ENCODE measurements around the gene INAFM2.

INAFM2 gene

DNA sequence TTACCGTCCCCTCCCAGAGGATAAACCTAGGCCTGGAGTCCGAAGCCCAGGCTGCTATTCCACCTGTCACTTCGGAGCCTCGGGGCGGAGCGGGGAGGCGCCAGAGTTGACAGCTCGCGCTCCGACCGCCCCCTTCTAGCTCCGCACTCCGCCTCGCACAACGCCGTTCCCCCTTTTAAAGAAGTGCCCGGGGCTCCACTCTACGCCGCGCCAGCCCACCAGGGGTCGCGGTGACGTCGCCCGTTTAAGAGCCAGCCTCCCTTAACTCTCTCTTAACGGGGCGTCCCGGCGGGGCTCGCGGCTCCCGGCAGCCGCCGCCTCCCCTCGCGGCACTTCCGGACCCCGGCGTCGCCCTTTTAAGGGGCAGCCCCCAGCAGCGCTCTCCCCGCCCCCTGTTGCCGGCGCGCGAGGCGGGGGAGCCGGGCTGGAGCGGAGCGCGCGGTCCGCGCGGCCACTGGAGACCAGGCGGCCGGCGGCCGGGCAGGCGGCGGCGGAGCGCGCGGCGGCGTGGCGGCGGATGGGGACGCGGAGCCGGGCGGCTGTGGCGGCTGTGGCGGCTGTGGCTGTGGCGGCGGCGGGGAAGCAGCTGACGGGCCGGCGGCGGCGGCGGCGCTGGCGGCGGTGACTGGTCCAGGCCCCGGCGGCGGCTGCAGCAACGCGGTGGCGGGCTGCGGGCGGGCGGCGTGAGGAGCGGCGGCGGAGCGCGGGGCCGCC is at the start of gene INAFM2:
TSS of gene INAFM2 (plus strand) at position 454 of the 714 bp plus-strand sequence. CDS start 364 bp downstream, outside the sequence.
- peak; percentile 76 for DNase-seq

DNA sequence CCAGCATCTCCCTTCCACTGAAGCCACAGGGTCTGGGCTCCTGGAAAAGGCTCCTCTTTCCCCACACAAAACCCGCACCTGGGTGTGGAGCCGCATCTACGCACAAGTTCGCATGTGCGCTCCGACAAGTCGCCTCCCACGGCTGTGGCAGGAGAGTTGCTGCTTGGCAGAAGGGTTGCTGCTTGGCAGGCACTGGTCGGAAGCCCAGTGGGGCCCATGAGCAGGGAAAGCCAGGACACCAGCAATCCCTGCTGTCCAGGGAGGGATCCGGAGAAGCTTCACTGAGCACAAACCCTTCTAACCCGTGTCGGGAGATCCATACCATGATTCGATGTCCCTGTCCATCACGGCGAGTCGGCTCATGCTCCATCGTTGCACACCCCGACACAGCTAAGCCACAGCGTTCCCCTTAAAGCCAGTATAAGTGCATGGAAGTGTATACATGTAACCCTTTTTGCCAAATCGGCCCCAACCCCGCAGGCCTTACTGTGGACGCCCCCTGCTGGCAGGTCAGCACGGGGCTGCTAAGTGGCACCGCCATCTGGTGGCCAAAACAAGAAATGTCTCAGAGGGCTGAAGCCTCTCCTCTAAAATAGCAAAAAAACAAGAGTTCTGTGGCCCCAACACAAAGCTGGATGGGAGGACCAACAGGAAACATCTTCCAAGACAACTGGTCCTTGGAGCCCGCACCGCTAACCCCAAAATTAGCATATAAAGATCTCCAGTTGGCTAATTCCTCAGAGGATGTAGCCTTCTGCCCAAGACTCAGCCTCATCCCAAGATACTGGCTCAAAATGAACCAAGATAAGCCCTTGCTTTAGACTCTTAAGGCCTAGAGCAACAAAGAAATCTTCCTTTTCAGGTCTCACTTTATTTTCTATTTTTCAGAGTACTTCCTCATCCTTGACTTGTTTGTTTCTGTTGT is 48.9 kb upstream of the INAFM2 start:
- no peak for DNase-seq

DNA sequence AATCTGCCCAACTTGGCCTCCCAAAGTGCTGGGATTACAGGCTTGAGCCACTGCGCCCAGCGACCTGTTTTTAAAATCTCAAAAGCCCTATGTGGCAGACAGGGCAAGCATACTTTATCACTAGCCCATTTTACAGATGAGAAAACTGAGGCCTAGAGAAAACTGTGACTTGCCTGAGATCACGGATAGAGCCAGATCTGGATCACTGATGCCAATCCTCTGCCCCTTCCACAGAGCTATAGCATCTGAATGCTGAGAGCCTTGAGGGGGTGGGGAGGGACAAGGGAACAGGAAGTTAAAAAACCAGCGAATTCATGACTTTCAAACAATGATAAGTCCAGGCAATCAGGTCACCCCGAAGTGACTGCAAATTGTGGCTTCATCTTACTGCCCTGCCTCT is 48.0 kb upstream of the INAFM2 start:
- DNase-seq = no peak

DNA sequence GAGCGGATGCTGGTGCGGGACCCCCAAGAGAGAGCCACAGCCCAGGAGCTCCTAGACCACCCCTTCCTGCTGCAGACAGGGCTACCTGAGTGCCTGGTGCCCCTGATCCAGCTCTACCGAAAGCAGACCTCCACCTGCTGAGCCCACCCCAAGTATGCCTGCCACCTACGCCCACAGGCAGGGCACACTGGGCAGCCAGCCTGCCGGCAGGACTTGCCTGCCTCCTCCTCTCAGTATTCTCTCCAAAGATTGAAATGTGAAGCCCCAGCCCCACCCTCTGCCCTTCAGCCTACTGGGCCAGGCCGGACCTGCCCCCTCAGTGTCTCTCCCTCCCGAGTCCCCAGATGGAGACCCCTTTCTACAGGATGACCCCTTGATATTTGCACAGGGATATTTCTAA is 47.5 kb upstream of the INAFM2 start:
- no peak for DNase-seq

DNA sequence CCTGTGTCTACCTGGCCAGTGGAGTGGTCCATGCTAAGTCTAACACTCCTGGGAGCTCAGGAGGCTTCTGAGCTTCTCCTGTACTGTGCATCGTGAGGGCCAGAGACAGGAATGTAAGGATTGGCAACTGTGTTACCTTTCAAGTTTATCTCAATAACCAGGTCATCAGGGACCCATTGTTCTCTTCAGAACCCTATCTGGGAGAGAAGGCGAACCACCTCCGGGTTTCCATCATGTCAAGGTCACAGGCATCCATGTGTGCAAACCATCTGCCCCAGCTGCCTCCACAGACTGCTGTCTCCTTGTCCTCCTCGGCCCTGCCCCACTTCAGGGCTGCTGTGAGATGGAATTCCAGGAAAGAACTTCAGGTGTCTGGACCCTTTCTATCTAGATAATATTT is 46.6 kb upstream of the INAFM2 start:
- no peak for DNase-seq

DNA sequence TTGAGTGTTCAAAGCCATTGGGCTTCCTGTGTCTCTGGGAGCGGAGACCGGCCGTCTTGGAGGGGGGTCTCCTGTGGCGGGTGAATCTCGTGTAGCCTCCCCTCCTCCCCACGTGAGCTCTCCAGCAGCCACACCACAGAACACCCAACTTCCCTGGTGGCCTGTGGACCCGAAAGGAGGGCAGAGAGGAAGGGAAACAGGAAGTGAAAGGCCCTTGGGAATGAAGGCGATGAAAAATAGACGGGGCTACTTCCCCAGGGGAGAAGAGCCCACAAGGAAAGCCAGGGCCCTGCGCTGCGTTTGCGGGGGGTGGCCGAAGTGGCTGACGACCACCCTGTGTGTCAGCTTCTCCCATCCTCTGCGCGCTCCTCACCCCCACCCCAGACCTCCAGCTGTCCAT is 46.0 kb upstream of the INAFM2 start:
- no peak for DNase-seq

DNA sequence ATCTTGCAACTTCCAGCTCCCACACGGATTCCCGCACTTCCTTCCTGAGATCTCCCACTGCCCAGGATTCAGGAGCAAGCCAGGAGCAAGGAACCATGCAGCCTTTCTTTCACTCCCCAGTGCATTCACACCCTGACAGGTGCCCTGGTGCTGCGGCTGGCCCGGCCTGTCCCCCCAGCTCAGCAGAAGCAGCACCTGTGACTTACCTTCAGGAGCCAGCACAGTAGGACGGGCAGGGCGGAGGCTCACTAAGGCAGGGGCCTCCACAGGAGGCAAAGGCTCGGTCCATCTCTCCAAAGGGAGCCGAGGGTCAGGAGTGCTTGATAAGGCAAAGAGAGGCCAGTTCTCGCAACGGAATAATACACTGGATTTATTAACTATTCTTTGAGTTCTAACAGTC is 45.5 kb upstream of the INAFM2 start:
- DNase-seq = no peak

DNA sequence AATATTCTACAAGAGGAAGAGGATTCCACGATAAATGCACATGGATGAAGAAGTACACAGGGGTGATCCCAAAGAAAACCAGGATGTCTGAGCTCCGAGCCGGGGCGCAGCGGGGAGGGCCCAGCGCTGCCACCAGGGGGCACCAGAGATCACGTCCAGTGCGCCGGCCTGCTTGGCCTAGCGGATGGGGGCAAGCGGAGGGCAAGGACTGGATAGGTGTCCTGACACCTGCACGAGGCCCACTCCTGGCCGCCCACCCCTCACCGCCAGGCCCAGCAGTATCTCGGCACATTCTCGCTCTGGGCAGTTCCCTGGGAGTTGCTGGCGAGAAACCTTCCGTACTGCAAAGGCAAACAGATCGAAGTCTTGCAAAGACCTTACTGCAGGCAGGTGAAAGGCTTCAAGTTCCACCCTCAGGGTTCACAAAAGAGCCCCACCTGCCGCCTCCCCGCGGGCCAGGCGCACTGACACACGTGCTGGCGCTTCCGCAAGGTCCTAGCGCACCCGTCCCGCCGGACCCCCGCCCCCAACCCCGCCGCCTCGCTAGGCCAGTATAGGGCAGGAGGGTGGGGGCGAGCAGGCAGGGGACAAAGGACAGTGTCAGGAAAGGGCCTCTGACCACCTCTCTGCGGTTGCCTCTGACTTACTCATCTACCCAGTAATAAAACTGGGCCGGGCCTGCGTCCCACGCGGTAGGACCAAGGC is 43.9 kb upstream of the INAFM2 start:
- no peak for DNase-seq

DNA sequence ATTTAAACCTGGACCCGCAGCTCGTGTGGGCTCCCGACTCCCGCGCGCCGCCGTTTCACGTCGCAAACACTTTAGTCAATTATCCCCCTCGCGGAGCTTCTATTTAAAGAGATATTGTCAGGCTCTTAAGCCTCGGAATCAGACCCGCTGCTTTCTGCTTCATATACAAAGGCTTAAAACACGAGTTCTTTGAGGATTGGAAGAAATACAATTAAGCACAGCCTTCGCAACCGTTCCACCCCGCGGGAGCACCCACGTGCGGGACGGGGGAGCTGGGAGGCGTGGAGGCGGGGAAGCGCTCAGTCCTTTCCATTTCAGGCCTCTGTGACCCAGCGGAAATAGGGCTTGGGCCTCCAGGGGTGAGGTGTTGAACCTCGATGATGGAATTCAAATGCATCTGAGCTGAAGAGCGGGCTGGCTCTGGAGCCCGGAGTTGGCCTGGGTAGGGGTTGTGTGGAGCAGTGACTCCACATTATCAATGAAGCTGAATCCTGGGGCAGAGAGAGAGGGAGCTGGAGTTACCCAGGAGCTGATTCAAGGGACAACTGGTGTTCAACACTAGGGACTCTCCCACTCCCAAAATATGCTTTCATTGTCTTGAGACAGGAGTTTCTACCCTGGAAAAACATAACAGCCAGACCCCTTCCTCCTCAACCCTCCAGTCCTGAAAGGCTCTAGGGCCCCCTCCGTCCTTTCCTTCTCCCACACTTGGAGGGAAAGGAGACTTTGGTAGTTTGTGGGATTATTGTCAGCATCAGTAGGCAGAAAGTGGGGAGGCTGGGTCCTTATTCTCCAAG is 43.0 kb upstream of the INAFM2 start:
- no peak for DNase-seq

DNA sequence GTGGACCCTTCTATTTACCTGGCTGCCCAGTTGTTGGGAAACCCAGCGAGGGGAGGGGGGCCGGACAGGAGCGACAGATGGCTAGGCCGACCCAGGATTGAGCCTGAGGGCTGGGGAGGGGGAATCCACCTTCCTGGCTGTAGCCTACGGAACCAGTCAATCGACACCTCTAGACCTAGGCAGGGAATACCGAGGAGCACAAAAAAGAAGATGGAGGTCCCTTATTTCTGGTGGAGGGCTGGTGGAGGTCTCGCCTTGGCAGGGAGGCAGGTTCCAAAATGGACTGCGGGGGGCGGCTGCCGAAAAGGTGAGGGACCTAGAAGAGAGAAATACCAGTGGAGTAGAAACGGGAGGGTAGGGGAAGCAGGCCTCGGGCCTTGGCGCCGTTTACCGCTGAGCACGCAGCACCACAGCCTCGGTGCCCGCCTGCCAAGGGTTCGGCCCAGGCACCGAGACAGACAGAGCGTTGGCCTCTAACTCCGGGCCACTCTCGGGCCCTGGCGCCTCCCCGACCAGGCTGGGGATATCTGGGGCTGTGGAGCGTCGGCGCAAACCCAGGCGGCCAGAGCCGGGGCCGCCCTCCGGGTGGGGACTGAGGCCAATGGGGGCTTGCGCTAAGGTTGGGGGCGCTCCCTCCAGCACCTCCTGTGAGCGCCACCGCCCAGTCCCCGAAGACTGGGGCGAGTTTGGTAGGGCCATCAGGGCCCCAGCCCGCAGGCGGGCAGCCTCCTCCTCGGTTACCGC is 42.3 kb upstream of the INAFM2 start:
- DNase-seq = no peak

DNA sequence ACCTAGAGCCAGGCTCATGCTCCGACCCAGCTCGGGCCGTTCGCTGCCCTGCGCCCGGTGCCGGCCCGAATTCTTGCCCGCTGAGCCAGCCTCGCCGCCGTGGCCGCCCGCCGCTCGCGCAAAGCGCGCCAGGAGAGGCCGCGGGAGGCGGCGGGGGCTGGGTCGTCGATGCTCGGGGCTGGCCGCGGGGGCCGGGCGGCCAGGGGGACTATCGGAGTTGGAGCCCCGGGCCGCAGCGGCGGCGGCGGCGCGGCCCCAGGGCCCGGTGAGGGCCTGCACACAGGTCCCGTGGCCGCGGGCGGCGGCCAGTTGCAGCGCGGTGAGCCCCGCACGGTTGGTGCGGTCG is 41.7 kb upstream of the INAFM2 start:
- DNase-seq = no peak

DNA sequence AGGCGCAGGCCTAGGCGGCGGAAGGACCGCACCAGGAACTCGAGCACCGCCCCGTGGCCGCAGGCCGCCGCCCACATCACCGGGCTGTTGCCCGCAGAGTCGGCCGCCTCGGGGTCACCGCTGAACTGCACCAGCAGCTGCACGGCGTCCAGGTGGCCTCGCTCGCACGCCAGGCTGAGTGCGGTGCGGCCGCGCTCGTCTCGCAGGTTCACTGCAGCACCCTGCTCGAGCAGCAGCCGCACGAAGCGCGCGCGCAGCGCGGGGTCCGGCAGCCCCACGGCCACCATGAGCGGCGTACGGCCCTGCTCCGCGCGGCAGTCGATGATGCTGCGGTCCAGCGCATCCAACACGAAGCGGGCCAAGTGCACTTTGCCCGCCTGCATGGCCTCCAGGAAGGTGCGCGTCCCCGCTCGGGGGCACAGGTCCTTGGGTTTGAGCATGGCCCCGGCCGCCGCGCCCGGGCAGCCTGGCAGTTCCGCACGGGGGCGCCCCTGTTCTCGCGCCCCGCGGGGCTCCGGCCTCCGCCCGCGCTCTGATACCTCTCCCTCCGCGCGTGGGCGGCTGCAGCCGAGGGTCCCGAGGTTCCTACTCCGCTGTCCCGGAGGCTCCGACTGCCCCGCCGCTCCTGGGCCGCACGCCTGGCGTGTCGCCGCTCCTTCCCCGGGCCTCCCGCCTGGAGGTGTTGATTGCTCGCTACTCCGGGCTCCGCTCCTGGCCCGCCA is 41.2 kb upstream of the INAFM2 start:
- DNase-seq = no peak

DNA sequence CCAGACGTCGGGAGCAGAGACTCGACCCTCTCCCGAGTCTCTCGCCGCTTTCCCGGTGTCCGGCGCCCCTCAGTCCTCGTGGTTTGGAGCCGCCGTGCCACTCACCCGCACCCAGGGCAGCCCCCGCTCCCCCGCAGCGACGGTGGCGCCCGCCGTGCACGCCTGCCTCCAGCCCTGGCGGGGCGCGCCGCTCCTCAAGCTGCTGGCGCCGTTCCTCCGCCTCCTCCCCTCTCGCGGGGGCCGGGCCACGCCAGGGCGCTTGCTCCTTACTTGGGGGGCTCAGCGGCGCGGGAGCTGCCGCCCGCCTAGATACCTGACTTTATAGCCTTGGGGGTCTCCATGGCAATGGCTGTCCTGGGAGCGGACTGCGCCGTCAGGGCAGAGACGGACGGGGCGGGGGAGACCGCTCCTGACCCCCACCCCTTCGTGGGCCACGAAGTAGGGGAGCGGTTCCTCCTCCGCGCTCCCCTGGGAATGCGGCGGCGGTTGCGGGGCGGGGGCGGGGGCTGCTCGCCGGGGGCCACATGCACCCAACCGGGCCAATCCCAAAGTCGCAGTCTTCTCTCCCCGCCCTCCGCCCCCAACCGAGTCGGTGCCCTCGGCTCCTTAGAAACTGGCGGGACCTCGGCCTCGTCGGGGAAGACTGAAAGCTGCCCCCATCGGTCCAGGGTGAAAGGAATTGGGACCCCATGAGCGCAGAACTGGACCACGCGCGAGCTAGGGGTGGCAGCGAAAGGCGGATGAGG is 40.5 kb upstream of the INAFM2 start, which contains the start of gene ANKRD63:
TSS of gene ANKRD63 (minus strand) at position 196 of the 746 bp plus-strand sequence. CDS start 478 bp downstream, outside the sequence.
- no peak for DNase-seq

DNA sequence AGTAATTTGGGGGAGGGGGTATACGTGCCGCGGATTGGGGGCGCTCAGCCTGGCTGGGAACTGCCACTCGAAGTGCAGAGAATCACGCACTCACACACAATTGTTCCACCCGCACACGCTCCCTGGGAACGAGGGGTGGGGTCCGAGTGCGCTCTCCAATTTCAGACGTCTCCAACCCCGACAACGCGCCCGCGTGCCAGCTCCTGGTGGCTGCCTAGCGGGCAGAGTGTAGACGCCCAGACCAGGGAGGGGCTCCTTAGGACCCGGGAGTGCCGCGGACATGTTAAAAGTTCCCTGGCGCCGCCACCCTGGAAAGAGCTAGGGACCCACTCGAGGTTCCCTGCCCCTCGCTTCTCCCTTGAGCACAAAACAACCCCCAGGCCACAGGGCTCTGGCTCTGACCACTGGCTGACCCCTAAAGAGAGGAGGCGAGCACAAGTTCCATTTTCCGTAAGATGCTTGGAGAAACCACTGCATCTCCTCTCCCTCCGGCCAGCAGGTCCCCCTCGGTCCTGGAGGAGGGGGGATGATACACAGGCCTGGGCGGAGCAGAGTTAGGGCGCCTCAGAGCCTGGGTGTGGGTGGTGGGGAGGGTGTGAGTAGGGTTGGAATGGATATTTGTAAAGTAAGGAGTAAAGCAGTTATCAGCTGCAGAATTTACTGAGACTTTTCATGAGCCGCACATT is 39.7 kb upstream of the INAFM2 start:
- DNase-seq = no peak

DNA sequence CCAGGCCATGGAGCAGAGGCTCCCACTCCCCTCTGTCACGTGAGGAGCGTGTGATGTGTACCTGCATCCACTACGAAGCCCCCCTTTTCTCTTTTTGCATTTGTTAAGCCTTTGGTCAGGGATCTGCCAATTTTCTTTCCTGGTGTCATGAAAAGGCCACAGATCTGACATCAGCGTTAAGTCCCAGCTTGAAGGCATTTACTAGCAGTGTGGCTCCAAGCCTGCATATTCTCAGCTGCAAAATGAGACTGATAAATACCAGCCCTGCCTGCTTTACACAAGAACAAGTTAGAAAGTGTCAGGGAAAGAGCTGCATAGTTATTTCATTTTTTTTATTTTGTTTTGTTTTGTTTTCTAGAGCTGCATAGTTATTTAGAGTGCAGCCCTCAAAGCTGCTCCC is 38.3 kb upstream of the INAFM2 start:
- no peak for DNase-seq

DNA sequence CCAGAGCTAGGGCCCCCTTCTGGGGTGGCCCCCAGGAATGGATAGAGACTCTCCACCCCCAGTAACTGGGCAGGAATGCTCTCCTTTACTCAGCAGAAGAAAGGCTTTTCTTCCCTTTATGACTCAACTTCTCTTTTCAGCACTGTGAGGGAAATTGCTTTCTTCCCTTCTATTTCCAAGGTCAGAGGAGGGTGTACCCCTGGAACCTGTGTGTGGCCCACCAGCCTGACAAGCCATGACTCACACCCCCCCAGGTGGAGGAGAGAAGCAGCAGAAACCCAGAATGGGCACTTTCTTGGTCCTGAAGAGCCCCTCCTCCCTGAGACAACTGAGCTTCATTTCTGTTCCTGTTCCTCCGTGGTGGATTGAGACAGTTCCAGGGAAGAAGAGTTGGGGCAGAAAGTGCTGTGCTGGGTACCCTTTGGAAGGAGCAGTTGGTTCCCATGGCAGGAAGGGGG is 37.9 kb upstream of the INAFM2 start:
- no peak for DNase-seq

DNA sequence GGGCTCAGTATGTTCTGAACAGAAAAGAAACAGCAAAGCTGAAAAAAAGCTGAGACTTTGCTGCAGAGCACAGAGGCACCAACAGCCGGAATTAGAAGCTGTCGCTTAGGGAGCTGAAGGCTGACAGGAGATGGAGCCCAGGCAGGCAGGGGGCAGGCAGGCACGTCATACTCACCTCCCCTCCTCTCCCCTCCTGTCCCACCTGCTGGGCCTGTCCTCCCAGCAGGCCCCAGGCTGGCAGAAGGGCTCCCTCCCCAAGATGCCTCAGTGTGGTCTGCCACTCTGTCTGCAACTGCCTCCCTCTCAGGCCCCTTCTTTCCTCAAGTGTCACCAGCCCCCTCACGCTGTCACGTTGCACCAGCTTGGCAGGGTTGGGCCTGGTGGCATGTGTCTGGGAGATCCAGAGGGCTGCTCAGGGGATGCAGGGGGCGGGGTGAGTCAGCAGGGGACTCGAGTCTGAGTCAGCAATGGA is 37.4 kb upstream of the INAFM2 start:
- no peak for DNase-seq

DNA sequence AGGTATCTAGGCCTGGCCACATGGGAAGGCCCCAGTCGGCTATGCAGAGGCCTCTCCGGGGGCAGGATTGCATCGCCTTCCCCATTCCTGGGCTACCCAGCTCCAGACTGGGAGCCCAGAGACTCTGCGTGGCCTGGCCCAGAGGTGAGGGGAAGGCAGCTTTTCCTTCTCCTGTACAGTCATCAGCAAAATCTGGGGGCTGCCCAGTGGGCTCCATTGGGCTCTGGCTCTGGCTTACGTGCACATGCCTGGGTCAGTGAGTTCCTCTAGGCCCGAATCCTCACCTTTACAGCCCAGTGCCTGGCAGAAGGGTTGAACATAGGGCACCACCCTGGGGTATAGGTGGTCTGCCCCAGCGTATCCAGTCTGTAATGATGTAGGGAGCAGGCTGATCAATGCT is 36.7 kb upstream of the INAFM2 start:
- no peak for DNase-seq

DNA sequence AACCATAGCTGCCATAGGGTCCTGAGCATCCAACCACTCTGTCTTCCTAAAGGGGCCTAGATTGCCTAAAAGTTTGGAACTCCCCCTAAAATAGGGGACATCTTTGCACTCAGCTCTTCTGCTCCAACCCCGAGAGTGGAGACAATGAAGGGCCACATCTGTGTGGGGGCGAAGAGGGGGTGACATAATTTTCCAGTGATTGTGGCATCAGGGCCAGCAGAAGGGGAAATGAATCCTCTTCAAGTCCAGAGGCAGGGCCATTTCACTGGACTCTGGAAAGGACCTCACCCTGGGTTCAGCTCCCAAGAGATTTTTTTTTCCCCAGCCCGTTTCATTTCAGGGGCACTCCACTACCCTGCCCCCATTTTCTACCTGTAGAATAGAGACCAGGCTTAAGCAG is 36.0 kb upstream of the INAFM2 start:
- DNase-seq = no peak

DNA sequence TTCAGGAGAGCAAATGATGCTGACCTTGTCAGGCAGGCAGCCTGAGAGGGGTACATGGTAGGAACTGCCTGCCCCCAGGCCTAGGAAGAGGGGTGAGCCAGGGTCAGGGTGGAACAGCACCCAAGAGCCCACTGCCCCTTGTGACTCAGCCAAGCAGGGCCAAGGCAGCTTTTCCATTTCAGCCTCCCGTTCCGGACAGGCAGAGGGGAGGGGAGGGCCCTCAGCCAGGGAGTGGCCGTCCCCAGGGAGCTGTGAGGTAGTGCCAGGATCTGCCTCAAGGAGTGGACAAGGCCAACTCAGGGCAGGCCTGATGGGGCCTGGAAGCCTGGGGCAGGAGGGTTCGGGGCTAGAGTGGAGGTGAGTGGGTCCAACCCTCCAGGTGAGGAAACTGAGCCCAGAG is 35.5 kb upstream of the INAFM2 start:
- DNase-seq = no peak

All from SIG-M5 (cell line).